Neural cell (in vitro differentiated cells): ENCODE measurements around the gene KIR3DL3. TPM values are rescaled to one million over a fixed set of nuclear protein-coding genes. Genes with fewer than 3 reads are reported as not detected.

ENCODE experiments used
- H2AFZ ChIP-seq: fragments of 200-600, 300-800 bp; sonication (generic), shearing (Covaris generic); 2 replicates; pipeline ENCODE4 v1.6.0; 2014; ENCODE audit warnings: low read depth, mild to moderate bottlenecking, antibody characterized with exemption, low read length, moderate library complexity
- H3F3A ChIP-seq: fragments of 200-600 bp; shearing (Covaris generic); 2 replicates; pipeline ENCODE4 v1.6.1; 2016; ENCODE audit warnings: mild to moderate bottlenecking, moderate library complexity, mixed read lengths, antibody characterized with exemption, low read length; ENCODE audit not compliant: insufficient read depth, poor library complexity, severe bottlenecking
- H3K27ac ChIP-seq: fragments of 200-600, 300-800 bp; sonication (generic), shearing (Covaris generic); 2 replicates; pipeline ENCODE4 v1.5.1; 2014; ENCODE audit warnings: mild to moderate bottlenecking, low read length, moderate library complexity
- H3K27me3 ChIP-seq: fragments of 300-800, 200-600 bp; sonication (generic), shearing (Covaris generic); 2 replicates; pipeline ENCODE4 v1.6.0; 2014; ENCODE audit warnings: mild to moderate bottlenecking, low read depth, low read length, moderate library complexity; ENCODE audit not compliant: insufficient read depth
- H3K36me3 ChIP-seq: fragments of 300-800, 200-600 bp; sonication (generic), shearing (Covaris generic); 2 replicates; pipeline ENCODE4 v1.5.1; 2014; ENCODE audit warnings: mild to moderate bottlenecking, antibody characterized with exemption, low read length, moderate library complexity; ENCODE audit not compliant: insufficient read depth
- H3K4me2 ChIP-seq: fragments of 300-800, 200-600 bp; sonication (generic), shearing (Covaris generic); 2 replicates; pipeline ENCODE4 v1.6.0; 2014; ENCODE audit warnings: mild to moderate bottlenecking, low read length
- H3K4me3 ChIP-seq: fragments of 300-800, 200-600 bp; sonication (generic), shearing (Covaris generic); 2 replicates; pipeline ENCODE4 v1.5.1; 2014; ENCODE audit warnings: mild to moderate bottlenecking, low read length, moderate library complexity
- H3K79me2 ChIP-seq: fragments of 200-600 bp; shearing (Covaris generic); replicated peaks from 2 replicates; pipeline ENCODE4 v1.6.0; 2014; ENCODE audit warnings: mild to moderate bottlenecking, low read length, moderate library complexity; ENCODE audit not compliant: insufficient read depth
- H3K9ac ChIP-seq: fragments of 300-800, 200-600 bp; sonication (generic), shearing (Covaris generic); 2 replicates; pipeline ENCODE4 v1.6.1; 2016; ENCODE audit warnings: mild to moderate bottlenecking, low read length, mixed read lengths
- H3K9me2 ChIP-seq: fragments of 200-600 bp; shearing (Covaris generic); 2 replicates; pipeline ENCODE4 v1.6.1; 2016; ENCODE audit warnings: mild to moderate bottlenecking, low read length, mixed read lengths; ENCODE audit not compliant: insufficient read depth
- H3K9me3 ChIP-seq: fragments of 200-600, 300-800 bp; sonication (generic), shearing (Covaris generic); 2 replicates; pipeline ENCODE4 v1.6.1; 2016; ENCODE audit warnings: mild to moderate bottlenecking, mixed run types, low read length, moderate library complexity, mixed read lengths
- H4K20me1 ChIP-seq: fragments of 200-600 bp; shearing (Covaris generic); 2 replicates; pipeline ENCODE4 v1.6.1; 2016; ENCODE audit warnings: mild to moderate bottlenecking, mixed run types; ENCODE audit not compliant: insufficient read depth
- CTCF ChIP-seq: fragments of 450-650 bp; IDR thresholded peaks from 2 replicates; pipeline ENCODE4 v1.5.1; 2014; ENCODE audit warnings: antibody characterized with exemption, mild to moderate bottlenecking, moderate library complexity; ENCODE audit not compliant: poor library complexity, severe bottlenecking
- EP300 ChIP-seq: fragments of 450-650 bp; conservative IDR thresholded peaks from 2 replicates; pipeline ENCODE4 v1.6.1; 2014; ENCODE audit warnings: antibody characterized with exemption, mild to moderate bottlenecking, moderate library complexity; ENCODE audit not compliant: poor library complexity, severe bottlenecking
- EZH2 ChIP-seq: fragments of 200-600, 300-800 bp; shearing (Covaris generic), sonication (generic); IDR thresholded peaks from 2 replicates; pipeline ENCODE4 v1.6.1; 2014; ENCODE audit warnings: antibody characterized with exemption, low read length, borderline replicate concordance, mild to moderate bottlenecking; ENCODE audit not compliant: insufficient read depth, poor library complexity, severe bottlenecking
- MXI1 ChIP-seq: fragments of 450-650 bp; conservative IDR thresholded peaks from 2 replicates; pipeline ENCODE4 v1.6.1; 2014; ENCODE audit warnings: antibody characterized with exemption, mild to moderate bottlenecking; ENCODE audit not compliant: poor library complexity, severe bottlenecking
- POLR2AphosphoS5 ChIP-seq: IDR thresholded peaks from 2 replicates; pipeline ENCODE4 v1.6.1; 2012
- RAD21 ChIP-seq: fragments of 450-650 bp; conservative IDR thresholded peaks from 2 replicates; pipeline ENCODE4 v1.6.1; 2014; ENCODE audit warnings: antibody characterized with exemption, mild to moderate bottlenecking, moderate library complexity
- SMC3 ChIP-seq: fragments of 450-650 bp; conservative IDR thresholded peaks from 2 replicates; pipeline ENCODE4 v1.6.1; 2014; ENCODE audit warnings: antibody characterized with exemption, mild to moderate bottlenecking, moderate library complexity; ENCODE audit not compliant: poor library complexity
- TAF1 ChIP-seq: IDR thresholded peaks from 2 replicates; pipeline ENCODE4 v1.6.1; 2012; ENCODE audit warnings: low read depth
- polyA plus RNA-seq: library from polyadenylated mRNA; depleted of rRNA; stranded (reverse); fragments of >200 nt; gene quantifications from 2 replicates; pipeline ENCODE4 v1.2.3, GENCODE V29; 2014
- TF ChIP-seq, protein P1 (sequence below): IDR thresholded peaks from 2 replicates; pipeline ENCODE4 v1.6.1; 2012; ENCODE audit warnings: borderline replicate concordance

Gene KIR3DL3
- polyA plus RNA-seq, 1 donor from 2014 or later = not detected

GRCh38 chr19:54724644-54725043 is 402 bp downstream of the KIR3DL3 start:
- Histone ChIP-seq H3K4me3 (no peak overlapping the region), H3K4me2 (no peak overlapping the region), H4K20me1 (no peaks in the 10 kb centered on the region), H3F3A (no peaks in the 10 kb centered on the region), H3K9me2 (no peaks in the 10 kb centered on the region), H3K79me2 (no peaks in the 10 kb centered on the region), H3K9me3 (peaks cover 15% of the 10 kb centered on the region), H3K27ac (no peak overlapping the region), H3K9ac (no peak overlapping the region), H2AFZ (no peak overlapping the region), H3K36me3 (no peaks in the 10 kb centered on the region), H3K27me3 (no peaks in the 10 kb centered on the region)
- TF ChIP-seq, protein P1, sequence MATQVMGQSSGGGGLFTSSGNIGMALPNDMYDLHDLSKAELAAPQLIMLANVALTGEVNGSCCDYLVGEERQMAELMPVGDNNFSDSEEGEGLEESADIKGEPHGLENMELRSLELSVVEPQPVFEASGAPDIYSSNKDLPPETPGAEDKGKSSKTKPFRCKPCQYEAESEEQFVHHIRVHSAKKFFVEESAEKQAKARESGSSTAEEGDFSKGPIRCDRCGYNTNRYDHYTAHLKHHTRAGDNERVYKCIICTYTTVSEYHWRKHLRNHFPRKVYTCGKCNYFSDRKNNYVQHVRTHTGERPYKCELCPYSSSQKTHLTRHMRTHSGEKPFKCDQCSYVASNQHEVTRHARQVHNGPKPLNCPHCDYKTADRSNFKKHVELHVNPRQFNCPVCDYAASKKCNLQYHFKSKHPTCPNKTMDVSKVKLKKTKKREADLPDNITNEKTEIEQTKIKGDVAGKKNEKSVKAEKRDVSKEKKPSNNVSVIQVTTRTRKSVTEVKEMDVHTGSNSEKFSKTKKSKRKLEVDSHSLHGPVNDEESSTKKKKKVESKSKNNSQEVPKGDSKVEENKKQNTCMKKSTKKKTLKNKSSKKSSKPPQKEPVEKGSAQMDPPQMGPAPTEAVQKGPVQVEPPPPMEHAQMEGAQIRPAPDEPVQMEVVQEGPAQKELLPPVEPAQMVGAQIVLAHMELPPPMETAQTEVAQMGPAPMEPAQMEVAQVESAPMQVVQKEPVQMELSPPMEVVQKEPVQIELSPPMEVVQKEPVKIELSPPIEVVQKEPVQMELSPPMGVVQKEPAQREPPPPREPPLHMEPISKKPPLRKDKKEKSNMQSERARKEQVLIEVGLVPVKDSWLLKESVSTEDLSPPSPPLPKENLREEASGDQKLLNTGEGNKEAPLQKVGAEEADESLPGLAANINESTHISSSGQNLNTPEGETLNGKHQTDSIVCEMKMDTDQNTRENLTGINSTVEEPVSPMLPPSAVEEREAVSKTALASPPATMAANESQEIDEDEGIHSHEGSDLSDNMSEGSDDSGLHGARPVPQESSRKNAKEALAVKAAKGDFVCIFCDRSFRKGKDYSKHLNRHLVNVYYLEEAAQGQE = no peak
- TF ChIP-seq TAF1 = no peak
- TF ChIP-seq EZH2 = no peak
- no peak for TF ChIP-seq EP300
- TF ChIP-seq MXI1 = no peak
- no peak for TF ChIP-seq POLR2AphosphoS5
- TF ChIP-seq CTCF = no peak
- TF ChIP-seq SMC3 = no peak
- no peak for TF ChIP-seq RAD21

DNA sequence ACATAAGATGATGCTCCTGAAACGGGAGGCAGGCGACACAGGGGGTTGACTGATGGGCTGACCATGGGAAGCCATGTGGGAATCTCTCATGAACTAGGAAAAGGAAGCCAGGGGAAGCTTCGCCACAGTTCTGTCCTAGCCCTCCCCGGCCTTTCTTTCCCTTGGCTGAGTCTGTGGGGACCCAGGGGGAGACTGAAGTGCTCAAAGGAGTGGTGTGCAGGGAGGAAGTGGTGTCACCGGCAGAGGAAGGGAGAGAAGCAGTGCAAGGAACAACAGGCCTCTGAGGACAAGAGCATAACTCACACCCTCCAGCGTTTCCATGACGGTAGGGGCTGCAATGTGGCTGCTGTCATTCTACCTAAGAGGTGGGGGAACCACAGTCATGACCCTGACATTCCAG is 1.1 kb downstream of the KIR3DL3 start:
- no peak overlapping the region for H3K4me3 ChIP-seq
- no peak overlapping the region for H3K27ac ChIP-seq
- H3K9me2 ChIP-seq = no peaks in the 10 kb centered on the region
- H3K9me3 ChIP-seq = peaks cover 15% of the 10 kb centered on the region
- TF ChIP-seq MXI1 (no peak), RAD21 (no peak), EP300 (no peak), POLR2AphosphoS5 (no peak), SMC3 (no peak), CTCF (no peak), EZH2 (no peak), TAF1 (no peak)
- TF ChIP-seq, protein P1 = no peak
- H3K79me2 ChIP-seq = no peaks in the 10 kb centered on the region
- H3F3A ChIP-seq = no peaks in the 10 kb centered on the region
- no peaks in the 10 kb centered on the region for H3K36me3 ChIP-seq
- H3K4me2 ChIP-seq = no peak overlapping the region
- H2AFZ ChIP-seq = no peak overlapping the region
- no peaks in the 10 kb centered on the region for H3K27me3 ChIP-seq
- no peaks in the 10 kb centered on the region for H4K20me1 ChIP-seq
- no peak overlapping the region for H3K9ac ChIP-seq
